PC-9 (cell line): ENCODE results near the gene USP1.

Experiments used
- EZH2 ChIP-seq: fragments of 200-600 bp; sonication (generic); IDR thresholded peaks from 2 replicates; pipeline ENCODE4 v1.8.0; 2017; ENCODE audit warnings: antibody characterized with exemption, low read depth
- TF ChIP-seq, protein P1 (sequence below): fragments of 200-600 bp; sonication (generic); conservative IDR thresholded peaks from 2 replicates; pipeline ENCODE4 v1.6.1; 2017; ENCODE audit warnings: mixed run types, antibody characterized with exemption, mild to moderate bottlenecking, moderate library complexity

DNA sequence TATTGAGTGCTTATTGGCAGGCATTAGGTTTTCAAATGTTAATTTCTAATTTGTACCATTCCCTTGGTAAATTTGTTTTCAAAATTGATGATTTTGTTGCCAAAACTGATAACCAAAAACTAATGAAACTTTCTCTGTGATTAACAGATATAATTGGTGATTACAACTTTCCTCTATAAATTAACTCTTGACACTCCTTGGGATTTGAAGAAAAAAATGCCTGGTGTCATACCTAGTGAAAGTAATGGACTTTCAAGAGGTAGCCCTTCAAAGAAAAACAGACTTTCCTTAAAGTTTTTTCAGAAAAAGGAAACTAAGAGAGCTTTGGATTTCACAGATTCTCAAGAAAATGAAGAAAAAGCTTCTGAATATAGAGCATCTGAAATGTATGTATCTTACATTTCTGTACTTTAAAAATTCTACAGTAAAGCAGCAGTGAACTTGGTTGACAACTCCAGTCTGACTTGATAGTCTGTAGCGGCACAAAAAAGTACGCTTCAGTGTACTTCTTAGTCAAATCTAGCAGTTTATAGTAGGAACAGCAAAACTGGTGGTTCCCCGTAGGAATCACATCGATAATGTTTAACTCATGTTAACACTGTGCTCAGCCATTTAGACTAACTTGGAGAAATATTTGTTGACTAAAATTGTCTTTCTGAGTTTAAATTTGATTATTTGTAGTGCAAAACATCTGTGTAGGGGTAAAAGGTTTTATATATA is 3.0 kb downstream of the USP1 start:
- TF ChIP-seq, protein P1, sequence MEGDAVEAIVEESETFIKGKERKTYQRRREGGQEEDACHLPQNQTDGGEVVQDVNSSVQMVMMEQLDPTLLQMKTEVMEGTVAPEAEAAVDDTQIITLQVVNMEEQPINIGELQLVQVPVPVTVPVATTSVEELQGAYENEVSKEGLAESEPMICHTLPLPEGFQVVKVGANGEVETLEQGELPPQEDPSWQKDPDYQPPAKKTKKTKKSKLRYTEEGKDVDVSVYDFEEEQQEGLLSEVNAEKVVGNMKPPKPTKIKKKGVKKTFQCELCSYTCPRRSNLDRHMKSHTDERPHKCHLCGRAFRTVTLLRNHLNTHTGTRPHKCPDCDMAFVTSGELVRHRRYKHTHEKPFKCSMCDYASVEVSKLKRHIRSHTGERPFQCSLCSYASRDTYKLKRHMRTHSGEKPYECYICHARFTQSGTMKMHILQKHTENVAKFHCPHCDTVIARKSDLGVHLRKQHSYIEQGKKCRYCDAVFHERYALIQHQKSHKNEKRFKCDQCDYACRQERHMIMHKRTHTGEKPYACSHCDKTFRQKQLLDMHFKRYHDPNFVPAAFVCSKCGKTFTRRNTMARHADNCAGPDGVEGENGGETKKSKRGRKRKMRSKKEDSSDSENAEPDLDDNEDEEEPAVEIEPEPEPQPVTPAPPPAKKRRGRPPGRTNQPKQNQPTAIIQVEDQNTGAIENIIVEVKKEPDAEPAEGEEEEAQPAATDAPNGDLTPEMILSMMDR: no peak
- no peak for TF ChIP-seq EZH2
